ENCODE results near the gene ETNK1. TPM values are rescaled to one million over a fixed set of nuclear protein-coding genes. Genes with fewer than 3 reads are reported as not detected.
"Not testable (repeated sequence)": the region's sequence is repeated elsewhere in the genome, so short reads cannot be mapped to it uniquely, and the experiment has no call there.

Gene ETNK1
- total and polyA plus RNA-seq, 8 donors, result 14.8 to 44.7 (median 21.6) TPM

DNA sequence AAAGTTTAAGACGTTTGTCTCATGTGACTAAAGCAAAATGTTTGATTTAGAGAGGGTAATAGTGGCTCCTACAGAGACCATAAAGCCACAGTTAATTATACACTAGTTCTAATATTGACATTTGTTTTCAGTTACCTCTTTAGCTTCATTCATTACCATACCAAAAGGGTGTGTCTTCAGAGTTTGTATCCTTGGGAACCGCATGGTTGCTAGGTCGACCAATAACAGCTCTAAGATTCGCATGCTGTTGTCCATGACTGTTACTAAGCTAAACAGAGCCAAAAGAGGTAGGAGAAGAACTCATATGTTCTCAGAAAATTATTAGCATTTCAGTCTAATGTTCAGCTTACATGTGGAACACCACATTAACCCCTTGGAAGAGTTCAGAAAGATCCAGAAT is 36.2 kb upstream of the ETNK1 start:
- intact Hi-C loops (cut with DNase I), result no loop called here
- 22 to 26% methylated on average over 4 of the region's 4 CpGs for WGBS, 2 donors
- Histone ChIP-seq H3K9me3 (no peaks in the 10 kb centered on the region), H3K27ac (no peak overlapping the region), H3K36me3 (no peaks in the 10 kb centered on the region), H3K4me1 (no peaks in the 10 kb centered on the region), H3K4me3 (no peak overlapping the region), H3K27me3 (no peaks in the 10 kb centered on the region)
- FAIRE-seq (no peak), ATAC-seq (peak in 3 of 4 donors; percentile 35 to 85 (median 83)), DNase-seq (no peak)
- TF ChIP-seq, protein P1, sequence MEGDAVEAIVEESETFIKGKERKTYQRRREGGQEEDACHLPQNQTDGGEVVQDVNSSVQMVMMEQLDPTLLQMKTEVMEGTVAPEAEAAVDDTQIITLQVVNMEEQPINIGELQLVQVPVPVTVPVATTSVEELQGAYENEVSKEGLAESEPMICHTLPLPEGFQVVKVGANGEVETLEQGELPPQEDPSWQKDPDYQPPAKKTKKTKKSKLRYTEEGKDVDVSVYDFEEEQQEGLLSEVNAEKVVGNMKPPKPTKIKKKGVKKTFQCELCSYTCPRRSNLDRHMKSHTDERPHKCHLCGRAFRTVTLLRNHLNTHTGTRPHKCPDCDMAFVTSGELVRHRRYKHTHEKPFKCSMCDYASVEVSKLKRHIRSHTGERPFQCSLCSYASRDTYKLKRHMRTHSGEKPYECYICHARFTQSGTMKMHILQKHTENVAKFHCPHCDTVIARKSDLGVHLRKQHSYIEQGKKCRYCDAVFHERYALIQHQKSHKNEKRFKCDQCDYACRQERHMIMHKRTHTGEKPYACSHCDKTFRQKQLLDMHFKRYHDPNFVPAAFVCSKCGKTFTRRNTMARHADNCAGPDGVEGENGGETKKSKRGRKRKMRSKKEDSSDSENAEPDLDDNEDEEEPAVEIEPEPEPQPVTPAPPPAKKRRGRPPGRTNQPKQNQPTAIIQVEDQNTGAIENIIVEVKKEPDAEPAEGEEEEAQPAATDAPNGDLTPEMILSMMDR (IDR thresholded peaks at IDR 0.05), result no peak

DNA sequence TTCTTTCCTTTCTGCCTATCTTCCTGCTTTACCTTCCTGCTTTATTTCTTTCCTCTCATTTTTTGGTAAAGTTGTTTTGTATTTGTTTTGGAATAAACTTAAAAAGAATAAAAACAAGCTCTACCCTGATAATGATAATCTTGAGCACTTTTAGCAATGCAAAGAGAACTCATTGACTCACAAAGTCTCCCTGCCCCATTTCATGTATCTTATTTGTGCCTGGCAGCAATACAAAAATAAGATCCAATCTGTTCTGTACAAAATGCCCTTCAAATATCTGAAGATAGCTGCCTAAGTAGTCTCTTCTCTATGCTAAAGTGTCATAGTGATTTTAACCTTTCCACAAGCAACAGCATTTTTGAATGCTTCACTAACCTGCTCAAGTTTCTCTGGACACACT is 31.1 kb upstream of the ETNK1 start:
- H3K4me1 ChIP-seq, result no peaks in the 10 kb centered on the region
- H3K9me3 ChIP-seq, result no peaks in the 10 kb centered on the region
- no peak overlapping the region for H3K4me3 ChIP-seq
- H3K36me3 ChIP-seq, result no peaks in the 10 kb centered on the region
- ATAC-seq (no peak), FAIRE-seq (no peak), DNase-seq (no peak)
- H3K27me3 ChIP-seq, result no peaks in the 10 kb centered on the region
- TF ChIP-seq, protein P1 (IDR thresholded peaks at IDR 0.05), result no peak
- intact Hi-C loops (cut with DNase I), result no loop called here
- no peak overlapping the region for H3K27ac ChIP-seq

- intact Hi-C loops (cut with DNase I); H3K27me3 ChIP-seq; ATAC-seq; H3K27ac ChIP-seq; H3K4me1 ChIP-seq; DNase-seq; H3K4me3 ChIP-seq; FAIRE-seq; H3K9me3 ChIP-seq; H3K36me3 ChIP-seq: not testable (repeated sequence)
- WGBS, 2 donors, result 82 to 88% methylated on average over 6 of the region's 6 CpGs
Measured at GRCh38 chr12:22597539-22597938, 27.4 kb upstream of the ETNK1 start.

- Histone ChIP-seq H3K4me1 (no peaks in the 10 kb centered on the region), H3K4me3 (no peak overlapping the region), H3K27ac (no peak overlapping the region), H3K27me3 (no peaks in the 10 kb centered on the region), H3K9me3 (no peaks in the 10 kb centered on the region), H3K36me3 (no peaks in the 10 kb centered on the region)
- FAIRE-seq (no peak), ATAC-seq (peak in 2 of 4 donors; percentile 43 to 44), DNase-seq (no peak)
- TF ChIP-seq, protein P1 (IDR thresholded peaks at IDR 0.05), result no peak
- WGBS, 2 donors, result 3 to 4% methylated on average over 2 of the region's 2 CpGs
- intact Hi-C loops (cut with DNase I), result no loop called here
Measured at GRCh38 chr12:22598141-22598762, 26.7 kb upstream of the ETNK1 start.

DNA sequence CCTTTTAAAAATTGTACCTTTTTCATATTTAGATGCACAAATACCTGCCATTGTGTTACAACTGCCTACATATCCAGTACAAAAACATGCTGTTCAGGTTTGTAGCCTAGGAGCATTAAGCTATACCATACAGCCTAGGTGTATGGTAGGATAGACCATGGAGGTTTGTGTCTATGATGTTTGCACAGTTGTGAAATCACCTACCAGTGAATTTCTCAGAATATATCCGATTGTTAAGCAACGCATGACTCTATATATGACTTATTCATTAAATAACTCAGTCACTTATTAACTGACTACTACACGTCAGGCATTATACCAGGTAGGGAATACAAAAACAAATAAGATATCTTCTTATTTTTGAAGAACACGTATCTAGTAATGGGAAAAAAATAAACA is 26.2 kb upstream of the ETNK1 start:
- no peaks in the 10 kb centered on the region for H3K36me3 ChIP-seq
- no peaks in the 10 kb centered on the region for H3K4me1 ChIP-seq
- H3K4me3 ChIP-seq, result no peak overlapping the region
- DNase-seq (no peak), ATAC-seq (no peak), FAIRE-seq (no peak)
- 46 to 57% methylated on average over 4 of the region's 4 CpGs for WGBS, 2 donors
- no peaks in the 10 kb centered on the region for H3K27me3 ChIP-seq
- TF ChIP-seq, protein P1 (IDR thresholded peaks at IDR 0.05), result no peak
- no peak overlapping the region for H3K27ac ChIP-seq
- intact Hi-C loops (cut with DNase I), result no loop called here
- no peaks in the 10 kb centered on the region for H3K9me3 ChIP-seq
